Measurements from ENCODE around the gene ATXN1. TPM values are rescaled to one million over a fixed set of nuclear protein-coding genes. Genes with fewer than 3 reads are reported as not detected.
A peak's percentile ranks its signal among the peaks of the same experiment; 100 is the strongest.

ATXN1 gene
- total RNA-seq, result 10 to 100 TPM; 21.6 to 25.4 TPM

- Mint-ChIP-seq H3K36me3 (peaks cover 9 to 11% of the 10 kb centered on the region in 2 donors), H3K27ac (peak within 1 kb of the TSS; percentile 96 to 98), H3K9me3 (no peaks in the 10 kb centered on the region)
- DNase-seq (ENCODE audit: low spot score in 2 of 2), result peak in 1 of 2 donors; percentile 33
- peak in 1 of 2 donors; percentile 25 for ATAC-seq
These were observed at the start of gene ATXN1 for GRCh38 chr6:16760516-16761470. ATXN1 (minus strand) TSS chr6:16761460.

- DNase-seq (ENCODE audit: low spot score in 2 of 2) (no peak), ATAC-seq (no peak)
- Mint-ChIP-seq H3K27ac (no peak overlapping the region), H3K36me3 (peaks cover 17 to 22% of the 10 kb centered on the region in 2 donors), H3K9me3 (peaks cover 14 to 26% of the 10 kb centered on the region in 2 donors)
These were observed 49.2 kb upstream of the ATXN1 start for GRCh38 chr6:16810411-16810810.

- no peak for ATAC-seq
- H3K9me3 Mint-ChIP-seq, result peaks cover 14 to 26% of the 10 kb centered on the region in 2 donors
These were observed 48.6 kb upstream of the ATXN1 start for GRCh38 chr6:16809753-16810358.

GRCh38 chr6:16807956-16808355, 46.7 kb upstream of the ATXN1 start:
- Mint-ChIP-seq H3K27ac (no peak overlapping the region), H3K36me3 (peaks cover 11 to 15% of the 10 kb centered on the region in 2 donors), H3K9me3 (peaks cover 7 to 20% of the 10 kb centered on the region in 2 donors)
- DNase-seq (ENCODE audit: low spot score in 2 of 2) (no peak), ATAC-seq (no peak)

More at GRCh38 chr6:16809753-16810358, 48.6 kb upstream of the ATXN1 start:
- no peak for DNase-seq (ENCODE audit: low spot score in 2 of 2)
- no peak overlapping the region for H3K27ac Mint-ChIP-seq
- H3K36me3 Mint-ChIP-seq, result peaks cover 17 to 22% of the 10 kb centered on the region in 2 donors

- no peak for ATAC-seq
- peaks cover 0 to 10% of the 10 kb centered on the region in 2 donors for H3K9me3 Mint-ChIP-seq
- no peak for DNase-seq (ENCODE audit: low spot score in 2 of 2)
- peaks cover 0 to 5% of the 10 kb centered on the region in 2 donors for H3K36me3 Mint-ChIP-seq
- no peak overlapping the region for H3K27ac Mint-ChIP-seq
These were observed 45.1 kb upstream of the ATXN1 start for GRCh38 chr6:16806363-16806762.

DNA sequence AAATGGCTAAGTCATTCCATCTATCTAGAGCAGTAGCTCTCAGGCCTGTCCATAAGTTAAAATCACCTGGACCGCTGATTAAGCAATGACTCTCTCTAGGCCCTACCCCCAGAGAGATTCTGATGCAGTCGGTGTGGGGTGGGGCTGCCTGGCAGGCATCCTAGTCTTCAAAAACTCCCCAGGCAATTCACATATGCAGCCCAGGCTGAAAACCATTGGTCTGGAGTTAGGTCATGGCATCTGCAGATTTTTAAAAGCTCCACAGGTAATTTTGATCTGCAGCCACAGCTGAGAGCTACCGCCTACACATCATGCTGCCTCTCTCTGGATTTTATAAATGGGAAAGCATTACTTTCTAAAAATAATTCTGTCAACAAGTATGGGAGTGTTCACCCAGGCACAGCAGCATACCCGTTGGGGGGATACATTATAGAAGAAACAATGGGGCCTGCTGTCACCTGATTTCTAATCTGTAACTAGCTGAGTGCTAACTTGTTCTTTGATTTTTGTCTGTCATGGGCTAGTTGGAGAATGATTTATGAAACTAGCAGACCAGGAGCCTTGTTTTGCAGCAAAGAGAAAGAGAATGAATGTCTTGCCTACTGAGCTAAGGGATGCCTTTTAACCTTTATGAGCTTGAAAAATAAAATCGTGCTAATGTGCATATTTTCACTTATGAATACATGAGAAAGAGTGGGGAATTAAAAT, 44.1 kb upstream of the ATXN1 start:
- peaks cover 0 to 5% of the 10 kb centered on the region in 2 donors for H3K36me3 Mint-ChIP-seq
- no peak for ATAC-seq
- H3K9me3 Mint-ChIP-seq, result peaks cover 0 to 10% of the 10 kb centered on the region in 2 donors
- no peak for DNase-seq (ENCODE audit: low spot score in 2 of 2)
- H3K27ac Mint-ChIP-seq, result no peak overlapping the region

DNA sequence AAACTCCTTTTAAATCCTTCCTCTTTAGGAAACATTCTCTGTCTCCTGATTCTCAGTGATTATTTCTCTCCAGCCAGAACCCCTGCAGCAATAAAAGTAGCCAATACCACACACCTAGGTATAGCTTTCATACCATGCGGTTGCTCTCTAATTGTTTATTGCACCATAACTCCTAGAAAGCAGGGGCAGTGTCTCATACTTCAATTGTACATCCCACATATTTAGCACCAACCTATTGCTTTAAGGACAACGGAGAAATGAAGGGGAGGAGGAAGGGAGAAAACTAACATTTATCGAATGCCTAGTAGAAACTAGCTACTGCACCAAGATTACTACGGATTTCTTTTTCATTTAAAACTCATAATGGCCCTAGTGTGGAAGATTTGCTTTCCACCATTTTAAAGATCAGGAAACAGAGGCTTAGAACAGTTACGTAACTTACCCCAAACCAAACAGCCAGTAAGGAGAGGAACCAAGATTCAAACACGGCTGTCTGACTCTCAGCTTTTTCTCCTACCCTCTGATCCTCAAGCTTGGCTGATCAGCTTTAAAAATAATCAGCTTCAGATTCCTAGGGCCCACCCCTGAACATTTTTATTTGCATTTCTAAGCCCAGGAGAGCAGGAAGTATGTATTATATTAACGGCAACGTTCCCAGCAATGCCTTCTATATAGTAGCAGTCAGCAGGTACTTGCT, 43.4 kb upstream of the ATXN1 start:
- ATAC-seq (no peak), DNase-seq (ENCODE audit: low spot score in 2 of 2) (no peak)
- no peak overlapping the region for H3K27ac Mint-ChIP-seq
- H3K36me3 Mint-ChIP-seq, result peaks cover 0 to 5% of the 10 kb centered on the region in 2 donors
- H3K9me3 Mint-ChIP-seq, result peaks cover 0 to 7% of the 10 kb centered on the region in 2 donors

DNA sequence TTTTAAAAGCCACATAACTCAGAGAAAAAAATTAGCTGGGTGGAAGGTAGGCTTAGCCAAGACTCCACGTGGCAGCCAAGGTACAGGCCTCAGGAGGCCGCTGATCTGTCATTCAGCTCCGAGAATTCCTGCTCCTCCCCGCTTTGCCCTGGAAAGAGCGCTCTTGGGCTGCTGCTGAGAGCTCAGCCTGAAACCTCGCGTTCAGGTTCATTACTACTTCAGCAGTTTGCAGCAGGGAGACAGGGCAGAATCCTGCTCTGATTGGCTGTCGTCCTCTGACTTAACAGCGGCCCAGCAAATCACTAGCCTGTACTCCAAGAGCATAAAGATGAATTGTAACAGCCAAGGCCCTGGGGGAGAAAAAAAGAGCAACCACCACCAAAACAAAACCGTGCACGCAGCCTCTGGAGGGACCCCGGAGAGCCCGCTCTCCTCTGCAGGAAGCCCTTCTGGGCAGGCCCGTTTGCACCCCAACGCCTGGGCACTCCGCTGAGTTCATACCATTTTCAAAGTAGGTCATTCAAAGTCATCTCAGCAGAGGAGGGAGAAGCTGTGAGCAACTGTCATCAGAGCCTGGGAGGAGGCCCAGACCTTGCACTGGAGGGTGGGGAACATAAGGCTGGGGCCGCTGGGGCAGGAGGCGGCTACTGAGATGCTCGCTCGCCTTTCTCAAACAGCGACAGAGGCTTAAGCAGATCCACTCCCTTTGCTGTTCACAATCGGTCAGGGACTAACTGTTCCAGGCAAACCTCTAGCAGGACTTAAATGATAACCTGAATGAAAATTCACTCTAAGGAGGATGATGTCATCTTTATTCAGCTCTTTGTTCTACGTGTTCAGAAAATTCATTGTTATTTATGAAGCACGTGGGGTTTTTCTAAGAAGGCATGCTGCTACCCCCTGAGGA, 42.3 kb upstream of the ATXN1 start:
- DNase-seq (ENCODE audit: low spot score in 2 of 2), result no peak
- H3K27ac Mint-ChIP-seq, result no peak overlapping the region
- ATAC-seq, result no peak
- no peaks in the 10 kb centered on the region for H3K36me3 Mint-ChIP-seq
- no peaks in the 10 kb centered on the region for H3K9me3 Mint-ChIP-seq

DNA sequence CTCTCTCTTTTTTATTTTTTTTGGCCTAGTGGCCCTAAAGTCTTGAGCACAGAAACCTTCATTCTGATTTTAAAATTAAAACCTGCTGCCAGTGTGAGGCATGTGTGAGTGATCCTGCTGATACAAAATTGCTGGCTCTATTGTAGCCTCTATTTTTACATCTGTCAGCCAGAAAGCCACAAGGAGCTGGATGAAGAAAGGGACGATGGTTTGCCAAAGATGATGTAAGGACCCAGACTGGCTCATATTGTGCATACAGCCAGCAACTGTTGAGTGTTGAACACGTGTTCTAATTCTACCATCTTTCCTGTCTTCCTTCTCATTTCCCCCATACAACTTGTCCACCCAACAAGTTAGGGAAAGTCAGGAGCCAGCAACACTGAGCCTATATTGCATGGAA, 40.8 kb upstream of the ATXN1 start:
- Mint-ChIP-seq H3K27ac (no peak overlapping the region), H3K9me3 (no peaks in the 10 kb centered on the region), H3K36me3 (no peaks in the 10 kb centered on the region)
- DNase-seq (ENCODE audit: low spot score in 2 of 2) (no peak), ATAC-seq (no peak)

DNA sequence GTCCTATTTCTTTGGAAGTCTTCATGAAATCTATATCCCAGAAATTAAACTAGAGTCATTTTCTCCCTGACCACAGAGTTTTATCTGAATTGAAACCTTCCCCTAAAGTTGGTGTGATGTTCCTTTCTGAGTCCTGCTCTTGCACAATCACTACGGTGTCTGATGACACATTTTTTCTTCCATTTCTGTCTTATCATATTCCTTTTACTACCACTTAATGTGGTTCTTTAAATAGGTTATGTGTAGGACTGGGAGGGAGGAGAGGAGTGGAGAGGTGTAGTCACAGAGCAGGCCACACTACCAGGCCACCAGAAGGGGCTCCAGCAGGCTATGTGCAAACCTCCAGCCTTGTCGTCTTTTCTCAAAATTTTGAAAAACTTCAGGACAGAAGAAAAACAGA, 39.7 kb upstream of the ATXN1 start:
- no peaks in the 10 kb centered on the region for H3K36me3 Mint-ChIP-seq
- peak overlapping the region in 1 of 2 donors; percentile 61 for H3K27ac Mint-ChIP-seq
- DNase-seq (ENCODE audit: low spot score in 2 of 2) (no peak), ATAC-seq (peak; percentile 58 to 78)
- H3K9me3 Mint-ChIP-seq, result no peaks in the 10 kb centered on the region

DNA sequence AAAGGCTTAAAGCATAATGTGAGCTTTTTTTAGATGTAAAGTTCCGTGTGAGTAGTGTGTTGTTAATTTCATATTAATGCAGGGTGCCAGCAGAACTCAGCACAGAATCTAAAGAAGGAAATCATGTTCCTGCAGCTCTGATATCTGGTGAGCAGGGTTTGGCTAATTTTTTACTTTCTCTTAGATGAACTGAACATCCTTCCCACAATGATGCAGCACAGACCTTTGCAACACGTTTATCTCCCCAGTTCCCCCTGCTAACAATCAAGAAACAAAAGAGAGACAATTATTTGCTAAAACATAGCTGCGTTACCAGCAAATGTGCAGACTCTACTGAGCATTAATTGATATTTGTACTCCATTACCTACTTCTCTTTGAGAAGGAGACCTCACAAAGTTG, 39.1 kb upstream of the ATXN1 start:
- no peak for DNase-seq (ENCODE audit: low spot score in 2 of 2)
- Mint-ChIP-seq H3K27ac (no peak overlapping the region), H3K9me3 (no peaks in the 10 kb centered on the region), H3K36me3 (no peaks in the 10 kb centered on the region)
- no peak for ATAC-seq

GRCh38 chr6:16799279-16800193, 38.3 kb upstream of the ATXN1 start:
- Mint-ChIP-seq H3K9me3 (no peaks in the 10 kb centered on the region), H3K27ac (peak overlapping the region in 1 of 2 donors; percentile 19), H3K36me3 (no peaks in the 10 kb centered on the region)
- ATAC-seq, result no peak
- no peak for DNase-seq (ENCODE audit: low spot score in 2 of 2)

DNA sequence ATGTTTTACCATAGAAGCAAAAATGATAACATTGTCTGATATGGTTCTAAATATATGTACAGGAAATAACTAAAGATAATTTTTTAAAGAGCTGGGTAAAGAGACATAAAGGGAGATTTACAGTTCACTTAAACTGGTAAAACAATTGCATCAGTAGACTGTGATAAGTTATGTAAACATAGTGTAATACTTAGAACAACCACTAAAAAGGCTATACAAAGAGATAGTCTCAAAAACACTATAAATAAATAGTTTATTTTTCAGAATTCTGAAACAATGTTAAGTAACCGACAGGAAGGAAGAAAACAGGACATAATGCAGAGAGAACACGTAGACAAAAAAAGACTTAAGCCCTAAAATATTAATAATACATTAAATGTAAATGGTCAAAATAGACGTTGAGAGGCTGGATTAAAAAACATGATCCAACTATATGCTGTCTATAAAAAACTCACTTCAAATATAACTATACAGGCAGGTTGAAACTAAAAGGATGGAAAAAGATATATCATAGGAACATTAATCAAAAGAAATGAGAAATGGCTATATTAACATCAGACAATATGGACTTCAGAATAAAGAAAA, 32.7 kb upstream of the ATXN1 start:
- no peak for DNase-seq (ENCODE audit: low spot score in 2 of 2)
- Mint-ChIP-seq H3K36me3 (no peaks in the 10 kb centered on the region), H3K9me3 (peaks cover 0 to 15% of the 10 kb centered on the region in 2 donors), H3K27ac (no peak overlapping the region)
- no peak for ATAC-seq

GRCh38 chr6:16789329-16790038, 28.2 kb upstream of the ATXN1 start:
- ATAC-seq, result no peak
- Mint-ChIP-seq H3K27ac (no peak overlapping the region), H3K9me3 (peaks cover 11 to 29% of the 10 kb centered on the region in 2 donors), H3K36me3 (peaks cover 7 to 17% of the 10 kb centered on the region in 2 donors)
- no peak for DNase-seq (ENCODE audit: low spot score in 2 of 2)
